Neural progenitor cell (in vitro differentiated cells): ENCODE results near the gene ZNF282. TPM values are rescaled to one million over a fixed set of nuclear protein-coding genes. Genes with fewer than 3 reads are reported as not detected.

Source experiments
- DNase-seq: peaks from one replicate; pipeline ENCODE4 v3.0.0-alpha.2; 2016; ENCODE audit warnings: low spot score
- H2AFZ ChIP-seq: fragments of 200-600 bp; sonication (generic); replicated peaks from 2 replicates; pipeline ENCODE4 v1.6.1; 2016; ENCODE audit warnings: antibody characterized with exemption
- H3F3A ChIP-seq: fragments of 200-600 bp; sonication (generic); 2 replicates; pipeline ENCODE4 v1.6.1; 2016; ENCODE audit warnings: antibody characterized with exemption, low read depth
- H3K27ac ChIP-seq: fragments of 200-600 bp; sonication (generic); 2 replicates; pipeline ENCODE4 v1.5.1; 2016; ENCODE audit warnings: mild to moderate bottlenecking
- H3K27me3 ChIP-seq: fragments of 200-600 bp; sonication (generic); 2 replicates; pipeline ENCODE4 v1.6.1; 2016; ENCODE audit warnings: mild to moderate bottlenecking, moderate library complexity
- H3K36me3 ChIP-seq: fragments of 200-600 bp; sonication (generic); 2 replicates; pipeline ENCODE4 v1.5.1; 2016
- H3K4me1 ChIP-seq: fragments of 200-600 bp; sonication (generic); 2 replicates; pipeline ENCODE4 v1.6.1; 2016; ENCODE audit warnings: mixed run types
- H3K4me2 ChIP-seq: fragments of 200-600 bp; sonication (generic); 2 replicates; pipeline ENCODE4 v1.6.1; 2016
- H3K4me3 ChIP-seq: fragments of 200-600 bp; sonication (generic); 2 replicates; pipeline ENCODE4 v1.5.1; 2016
- H3K79me2 ChIP-seq: fragments of 200-600 bp; sonication (generic); 2 replicates; pipeline ENCODE4 v1.6.1; 2016; ENCODE audit warnings: low read depth
- H3K9ac ChIP-seq: fragments of 200-600 bp; sonication (generic); 2 replicates; pipeline ENCODE4 v1.6.1; 2016
- H3K9me3 ChIP-seq: fragments of 200-600 bp; sonication (generic); 2 replicates; pipeline ENCODE4 v1.5.1; 2016; ENCODE audit warnings: low read depth
- H4K20me1 ChIP-seq: fragments of 200-600 bp; sonication (generic); 2 replicates; pipeline ENCODE4 v1.6.1; 2016; ENCODE audit warnings: low read depth
- H3K27ac Mint-ChIP-seq: 3 replicates; pipeline ENCODE4 v1.8.0; 2021; ENCODE audit warnings: mixed read lengths
- H3K27me3 Mint-ChIP-seq: 2 replicates; pipeline ENCODE4 v1.8.0; 2022; ENCODE audit warnings: low read depth, mild to moderate bottlenecking, inconsistent platforms, moderate library complexity, mixed read lengths; ENCODE audit not compliant: insufficient read depth
- H3K36me3 Mint-ChIP-seq: 3 replicates; pipeline ENCODE4 v1.8.0; 2021; ENCODE audit warnings: mixed read lengths
- H3K4me1 Mint-ChIP-seq: 3 replicates; pipeline ENCODE4 v1.8.0; 2021; ENCODE audit warnings: mixed read lengths
- H3K4me3 Mint-ChIP-seq: 3 replicates; pipeline ENCODE4 v1.8.0; 2021; ENCODE audit warnings: mild to moderate bottlenecking, moderate library complexity, mixed read lengths
- H3K9me3 Mint-ChIP-seq: 3 replicates; pipeline ENCODE4 v1.8.0; 2020; ENCODE audit warnings: mixed read lengths
- EZH2 ChIP-seq: fragments of 200-600 bp; sonication (generic); IDR thresholded peaks from 2 replicates; pipeline ENCODE4 v1.6.1; 2017; ENCODE audit warnings: antibody characterized with exemption, mild to moderate bottlenecking, moderate library complexity
- EZH2phosphoT487 ChIP-seq: fragments of 200-600 bp; sonication (generic); IDR thresholded peaks from 2 replicates; pipeline ENCODE4 v1.6.1; 2017; ENCODE audit warnings: antibody characterized with exemption
- total RNA-seq: library from RNA; depleted of rRNA; stranded (reverse); fragments of >200 nt; gene quantifications from 2 replicates; pipeline ENCODE4 v1.2.3, GENCODE V29; 2015; ENCODE audit warnings: low replicate concordance
- TF ChIP-seq, protein P1 (sequence below): fragments of 200-600 bp; sonication (generic); IDR thresholded peaks from 2 replicates; pipeline ENCODE4 v1.5.1; 2017; ENCODE audit warnings: antibody characterized with exemption, mild to moderate bottlenecking

ZNF282 gene
- total RNA-seq, 1 donor from 2014 or later = 15.9 TPM

DNA sequence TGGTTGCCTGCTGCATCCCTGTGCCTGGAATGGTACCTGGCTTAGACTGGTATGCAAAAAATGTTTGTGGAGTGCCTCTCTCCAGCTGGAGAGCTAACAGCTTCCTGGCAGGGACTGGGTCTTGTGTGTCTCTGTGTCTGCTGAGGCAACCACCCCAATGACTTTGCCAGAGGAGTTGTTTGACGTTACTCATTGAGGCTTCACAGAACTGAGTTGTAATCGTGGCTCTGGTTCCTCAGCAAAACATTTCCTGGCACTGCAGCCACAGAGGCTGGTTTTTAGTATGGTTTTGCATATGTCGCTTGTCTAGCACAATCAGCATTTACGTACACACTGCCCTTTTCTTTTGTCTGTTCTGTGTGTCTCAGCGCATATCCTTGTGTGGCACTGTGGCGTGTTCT lies 7.5 kb downstream of the ZNF282 start:
- H3K4me1 ChIP-seq = no peaks in the 10 kb centered on the region
- Mint-ChIP-seq H3K4me1 (no peaks in the 10 kb centered on the region), H3K27ac (no peak overlapping the region), H3K36me3 (peaks cover 53% of the 10 kb centered on the region), H3K9me3 (no peaks in the 10 kb centered on the region), H3K27me3 (peaks cover 5% of the 10 kb centered on the region), H3K4me3 (no peak overlapping the region)
- no peaks in the 10 kb centered on the region for H3K9me3 ChIP-seq
- H3K27ac ChIP-seq = no peak overlapping the region
- H3F3A ChIP-seq = no peaks in the 10 kb centered on the region
- H3K27me3 ChIP-seq = no peaks in the 10 kb centered on the region
- no peak overlapping the region for H2AFZ ChIP-seq
- H3K4me2 ChIP-seq = no peak overlapping the region
- DNase-seq = no peak
- H4K20me1 ChIP-seq = peaks cover 37% of the 10 kb centered on the region
- H3K9ac ChIP-seq = no peak overlapping the region
- H3K4me3 ChIP-seq = no peak overlapping the region
- H3K36me3 ChIP-seq = peaks cover 7% of the 10 kb centered on the region
- peaks cover 27% of the 10 kb centered on the region for H3K79me2 ChIP-seq
- TF ChIP-seq EZH2 (no peak), EZH2phosphoT487 (no peak)
- TF ChIP-seq, protein P1, sequence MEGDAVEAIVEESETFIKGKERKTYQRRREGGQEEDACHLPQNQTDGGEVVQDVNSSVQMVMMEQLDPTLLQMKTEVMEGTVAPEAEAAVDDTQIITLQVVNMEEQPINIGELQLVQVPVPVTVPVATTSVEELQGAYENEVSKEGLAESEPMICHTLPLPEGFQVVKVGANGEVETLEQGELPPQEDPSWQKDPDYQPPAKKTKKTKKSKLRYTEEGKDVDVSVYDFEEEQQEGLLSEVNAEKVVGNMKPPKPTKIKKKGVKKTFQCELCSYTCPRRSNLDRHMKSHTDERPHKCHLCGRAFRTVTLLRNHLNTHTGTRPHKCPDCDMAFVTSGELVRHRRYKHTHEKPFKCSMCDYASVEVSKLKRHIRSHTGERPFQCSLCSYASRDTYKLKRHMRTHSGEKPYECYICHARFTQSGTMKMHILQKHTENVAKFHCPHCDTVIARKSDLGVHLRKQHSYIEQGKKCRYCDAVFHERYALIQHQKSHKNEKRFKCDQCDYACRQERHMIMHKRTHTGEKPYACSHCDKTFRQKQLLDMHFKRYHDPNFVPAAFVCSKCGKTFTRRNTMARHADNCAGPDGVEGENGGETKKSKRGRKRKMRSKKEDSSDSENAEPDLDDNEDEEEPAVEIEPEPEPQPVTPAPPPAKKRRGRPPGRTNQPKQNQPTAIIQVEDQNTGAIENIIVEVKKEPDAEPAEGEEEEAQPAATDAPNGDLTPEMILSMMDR = no peak

- peaks cover 14% of the 10 kb centered on the region for H3K79me2 ChIP-seq
- no peaks in the 10 kb centered on the region for H3K27me3 ChIP-seq
- Mint-ChIP-seq H3K9me3 (no peaks in the 10 kb centered on the region), H3K36me3 (peaks cover 46% of the 10 kb centered on the region), H3K4me1 (peaks cover 7% of the 10 kb centered on the region), H3K27me3 (peaks cover 4% of the 10 kb centered on the region), H3K4me3 (no peak overlapping the region), H3K27ac (no peak overlapping the region)
- H3K4me1 ChIP-seq = no peaks in the 10 kb centered on the region
- H3F3A ChIP-seq = peaks cover 3% of the 10 kb centered on the region
- TF ChIP-seq EZH2phosphoT487 (no peak), EZH2 (no peak)
- TF ChIP-seq, protein P1 = no peak
- H3K36me3 ChIP-seq = no peaks in the 10 kb centered on the region
- H4K20me1 ChIP-seq = peaks cover 42% of the 10 kb centered on the region
- no peak overlapping the region for H3K4me3 ChIP-seq
- H3K27ac ChIP-seq = no peak overlapping the region
- H2AFZ ChIP-seq = no peak overlapping the region
- no peak for DNase-seq
- H3K9ac ChIP-seq = no peak overlapping the region
- H3K9me3 ChIP-seq = no peaks in the 10 kb centered on the region
- H3K4me2 ChIP-seq = no peak overlapping the region
Observed at GRCh38 chr7:149205690-149206381, 10.5 kb downstream of the ZNF282 start.

DNA sequence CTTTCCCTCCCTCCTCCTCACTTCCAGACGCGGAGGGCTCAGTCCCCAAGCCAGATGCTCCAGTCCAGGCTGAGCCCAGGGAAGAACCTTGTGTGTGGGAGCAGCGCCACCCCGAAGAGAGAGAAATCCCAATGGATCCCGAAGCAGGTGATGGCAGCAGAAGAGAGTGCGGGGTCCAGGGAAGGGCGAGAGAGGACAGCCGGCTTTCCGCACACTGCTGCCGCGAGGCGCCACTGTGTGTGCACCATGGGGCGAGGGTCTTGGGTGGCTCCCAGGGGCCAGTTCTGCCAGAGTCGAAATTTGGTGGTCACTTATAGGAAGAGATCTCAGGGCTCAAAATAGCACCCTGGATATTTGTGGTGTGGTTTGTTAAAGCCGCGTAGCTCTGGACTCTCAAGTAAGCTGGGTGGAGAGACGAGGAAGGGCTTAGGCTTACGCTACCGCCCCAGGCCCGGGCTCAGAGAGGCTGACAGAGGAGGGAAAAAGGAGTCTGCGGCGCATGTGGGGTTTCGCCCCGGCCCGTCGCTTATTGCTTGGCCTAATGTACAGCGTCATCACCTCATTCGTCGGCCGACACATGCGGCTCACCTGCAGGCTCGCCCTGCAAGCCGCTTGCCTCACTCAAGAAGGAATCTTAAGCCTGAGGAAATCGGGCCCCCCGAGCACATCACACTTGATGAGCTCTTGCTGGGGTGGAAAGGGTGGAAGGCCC lies 12.1 kb downstream of the ZNF282 start:
- Histone ChIP-seq H3K27ac (no peak overlapping the region), H3K27me3 (no peaks in the 10 kb centered on the region), H3F3A (peaks cover 3% of the 10 kb centered on the region), H3K9ac (no peak overlapping the region), H4K20me1 (peaks cover 39% of the 10 kb centered on the region), H3K4me2 (no peak overlapping the region), H3K4me1 (no peaks in the 10 kb centered on the region), H2AFZ (no peak overlapping the region), H3K36me3 (peaks cover 4% of the 10 kb centered on the region), H3K4me3 (no peak overlapping the region), H3K9me3 (no peaks in the 10 kb centered on the region), H3K79me2 (peaks cover 8% of the 10 kb centered on the region)
- H3K9me3 Mint-ChIP-seq = no peaks in the 10 kb centered on the region
- H3K27me3 Mint-ChIP-seq = peaks cover 4% of the 10 kb centered on the region
- peaks cover 7% of the 10 kb centered on the region for H3K4me1 Mint-ChIP-seq
- DNase-seq = no peak
- TF ChIP-seq, protein P1 = no peak
- no peak for TF ChIP-seq EZH2
- no peak for TF ChIP-seq EZH2phosphoT487
- no peak overlapping the region for H3K4me3 Mint-ChIP-seq
- H3K27ac Mint-ChIP-seq = no peak overlapping the region
- H3K36me3 Mint-ChIP-seq = peaks cover 47% of the 10 kb centered on the region
